DOHH2 (cell line): ENCODE data around the gene UBASH3B.

ENCODE experiments used
- CTCF ChIP-seq: fragments of 200-600 bp; sonication (generic); IDR thresholded peaks from one replicate; pipeline ENCODE4 v1.5.1; 2014; ENCODE audit warnings: antibody characterized with exemption, mild to moderate bottlenecking, low read depth, low read length; ENCODE audit not compliant: poor library complexity, severe bottlenecking
- EZH2phosphoT487 ChIP-seq: fragments of 200-600 bp; sonication (generic); IDR thresholded peaks from 2 replicates; pipeline ENCODE4 v1.6.1; 2017; ENCODE audit warnings: borderline replicate concordance, mild to moderate bottlenecking, antibody characterized with exemption, low read length, moderate library complexity, mixed read lengths

GRCh38 chr11:122723106-122723505, 67.6 kb downstream of the UBASH3B start:
- TF ChIP-seq CTCF (no peak), EZH2phosphoT487 (no peak)
